Measurements from ENCODE around the gene TJP2. TPM values are rescaled to one million over a fixed set of nuclear protein-coding genes. Genes with fewer than 3 reads are reported as not detected.

TJP2 gene
- total RNA-seq, 1 experiment from 2014 or later = 2.3 TPM

DNA sequence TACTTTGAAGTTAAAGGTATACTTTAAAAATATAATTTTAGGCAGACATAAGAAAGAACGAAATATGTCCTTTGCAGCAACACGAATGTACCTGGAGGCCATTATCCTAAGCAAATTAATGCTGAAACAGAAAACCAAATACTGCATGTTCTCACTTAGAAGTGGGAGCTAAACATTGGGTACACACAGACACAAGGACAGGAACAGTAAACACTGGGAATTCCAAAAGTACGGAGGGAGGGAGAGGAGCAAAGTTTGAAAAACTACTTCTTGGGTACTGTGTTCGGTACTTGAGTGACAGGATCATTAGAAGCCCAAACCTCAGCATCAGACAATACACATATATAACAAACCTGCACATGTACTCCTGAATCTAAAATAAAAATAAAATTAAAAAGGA is 40.9 kb downstream of the TJP2 start:
- no peaks in the 10 kb centered on the region for H3K36me3 ChIP-seq (ENCODE audit: insufficient read depth, low read length)
- no peaks in the 10 kb centered on the region for H3K4me1 ChIP-seq (ENCODE audit: low read length)
- no peak overlapping the region for H2AFZ ChIP-seq (ENCODE audit: low read length)
- H3K27me3 ChIP-seq (ENCODE audit: low read length) = no peaks in the 10 kb centered on the region
- H3K27ac ChIP-seq (ENCODE audit: low read length) = no peak overlapping the region
- H3K9ac ChIP-seq (ENCODE audit: low read length) = no peak overlapping the region
- no peaks in the 10 kb centered on the region for H3K79me2 ChIP-seq (ENCODE audit: low read length)
- no peak for DNase-seq
- H3K4me3 ChIP-seq (ENCODE audit: low read length) = no peak overlapping the region
- H3K9me2 ChIP-seq (replicated peaks; ENCODE audit: insufficient read depth, low read length) = no peaks in the 10 kb centered on the region
- no peaks in the 10 kb centered on the region for H3K9me3 ChIP-seq (ENCODE audit: low read length)
- H4K20me1 ChIP-seq (ENCODE audit: insufficient read depth, low read depth, low read length) = no peaks in the 10 kb centered on the region
- no peak overlapping the region for H3K4me2 ChIP-seq (ENCODE audit: low read depth, low read length, poor library complexity, severe bottlenecking)

GRCh38 chr9:69215774-69216485 is 41.9 kb downstream of the TJP2 start:
- H3K4me1 ChIP-seq (ENCODE audit: low read length) = no peaks in the 10 kb centered on the region
- H3K79me2 ChIP-seq (ENCODE audit: low read length) = no peaks in the 10 kb centered on the region
- no peaks in the 10 kb centered on the region for H3K36me3 ChIP-seq (ENCODE audit: insufficient read depth, low read length)
- H3K9me2 ChIP-seq (replicated peaks; ENCODE audit: insufficient read depth, low read length) = no peaks in the 10 kb centered on the region
- no peak overlapping the region for H3K9ac ChIP-seq (ENCODE audit: low read length)
- H3K4me3 ChIP-seq (ENCODE audit: low read length) = no peak overlapping the region
- H3K27ac ChIP-seq (ENCODE audit: low read length) = no peak overlapping the region
- H2AFZ ChIP-seq (ENCODE audit: low read length) = no peak overlapping the region
- no peak overlapping the region for H3K4me2 ChIP-seq (ENCODE audit: low read depth, low read length, poor library complexity, severe bottlenecking)
- no peaks in the 10 kb centered on the region for H3K27me3 ChIP-seq (ENCODE audit: low read length)
- H3K9me3 ChIP-seq (ENCODE audit: low read length) = no peaks in the 10 kb centered on the region
- no peaks in the 10 kb centered on the region for H4K20me1 ChIP-seq (ENCODE audit: insufficient read depth, low read depth, low read length)
- DNase-seq = no peak

DNA sequence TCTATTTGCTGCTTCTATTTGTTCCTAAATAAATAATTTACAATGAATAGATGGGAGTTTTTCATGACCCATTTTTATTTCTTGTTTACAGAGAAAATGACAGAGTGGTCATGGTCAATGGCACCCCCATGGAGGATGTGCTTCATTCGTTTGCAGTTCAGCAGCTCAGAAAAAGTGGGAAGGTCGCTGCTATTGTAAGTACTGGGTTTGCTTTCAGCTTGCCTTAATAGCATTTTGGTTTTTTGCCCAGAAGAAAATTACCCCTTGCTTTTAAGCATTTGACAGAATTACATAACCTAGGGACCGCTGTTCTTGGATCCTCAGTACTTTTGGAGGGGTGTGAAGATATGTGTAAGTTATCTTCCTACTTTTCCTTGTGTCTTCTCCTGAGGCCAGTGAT is 44.1 kb downstream of the TJP2 start:
- Histone ChIP-seq H2AFZ (ENCODE audit: low read length) (no peak overlapping the region), H3K27me3 (ENCODE audit: low read length) (no peaks in the 10 kb centered on the region), H3K79me2 (ENCODE audit: low read length) (no peaks in the 10 kb centered on the region), H3K27ac (ENCODE audit: low read length) (no peak overlapping the region), H3K4me2 (ENCODE audit: low read depth, low read length, poor library complexity, severe bottlenecking) (no peak overlapping the region), H3K4me3 (ENCODE audit: low read length) (no peak overlapping the region), H3K9me2 (replicated peaks; ENCODE audit: insufficient read depth, low read length) (no peaks in the 10 kb centered on the region), H3K9ac (ENCODE audit: low read length) (no peak overlapping the region), H3K36me3 (ENCODE audit: insufficient read depth, low read length) (no peaks in the 10 kb centered on the region), H4K20me1 (ENCODE audit: insufficient read depth, low read depth, low read length) (no peaks in the 10 kb centered on the region), H3K4me1 (ENCODE audit: low read length) (no peaks in the 10 kb centered on the region), H3K9me3 (ENCODE audit: low read length) (no peaks in the 10 kb centered on the region)
- no peak for DNase-seq

GRCh38 chr9:69221036-69221435 is 47.0 kb downstream of the TJP2 start:
- H3K4me2 ChIP-seq (ENCODE audit: low read depth, low read length, poor library complexity, severe bottlenecking) = no peak overlapping the region
- no peaks in the 10 kb centered on the region for H3K36me3 ChIP-seq (ENCODE audit: insufficient read depth, low read length)
- no peak overlapping the region for H3K4me3 ChIP-seq (ENCODE audit: low read length)
- H3K27me3 ChIP-seq (ENCODE audit: low read length) = no peaks in the 10 kb centered on the region
- no peaks in the 10 kb centered on the region for H4K20me1 ChIP-seq (ENCODE audit: insufficient read depth, low read depth, low read length)
- no peak overlapping the region for H2AFZ ChIP-seq (ENCODE audit: low read length)
- H3K9me3 ChIP-seq (ENCODE audit: low read length) = no peaks in the 10 kb centered on the region
- H3K9me2 ChIP-seq (replicated peaks; ENCODE audit: insufficient read depth, low read length) = no peaks in the 10 kb centered on the region
- no peak for DNase-seq
- no peaks in the 10 kb centered on the region for H3K4me1 ChIP-seq (ENCODE audit: low read length)
- no peak overlapping the region for H3K27ac ChIP-seq (ENCODE audit: low read length)
- no peak overlapping the region for H3K9ac ChIP-seq (ENCODE audit: low read length)
- no peaks in the 10 kb centered on the region for H3K79me2 ChIP-seq (ENCODE audit: low read length)

- Histone ChIP-seq H3K4me3 (ENCODE audit: low read length) (no peak overlapping the region), H3K27ac (ENCODE audit: low read length) (no peak overlapping the region), H3K79me2 (ENCODE audit: low read length) (no peaks in the 10 kb centered on the region), H3K4me1 (ENCODE audit: low read length) (no peaks in the 10 kb centered on the region), H4K20me1 (ENCODE audit: insufficient read depth, low read depth, low read length) (no peaks in the 10 kb centered on the region), H2AFZ (ENCODE audit: low read length) (no peak overlapping the region), H3K36me3 (ENCODE audit: insufficient read depth, low read length) (no peaks in the 10 kb centered on the region), H3K4me2 (ENCODE audit: low read depth, low read length, poor library complexity, severe bottlenecking) (no peak overlapping the region), H3K9me3 (ENCODE audit: low read length) (no peaks in the 10 kb centered on the region), H3K9ac (ENCODE audit: low read length) (no peak overlapping the region), H3K27me3 (ENCODE audit: low read length) (no peaks in the 10 kb centered on the region), H3K9me2 (replicated peaks; ENCODE audit: insufficient read depth, low read length) (no peaks in the 10 kb centered on the region)
- no peak for DNase-seq
Observed at GRCh38 chr9:69222970-69223369, 48.9 kb downstream of the TJP2 start.

GRCh38 chr9:69223605-69224004 is 49.5 kb downstream of the TJP2 start:
- no peaks in the 10 kb centered on the region for H3K4me1 ChIP-seq (ENCODE audit: low read length)
- H3K36me3 ChIP-seq (ENCODE audit: insufficient read depth, low read length) = no peaks in the 10 kb centered on the region
- no peaks in the 10 kb centered on the region for H3K9me2 ChIP-seq (replicated peaks; ENCODE audit: insufficient read depth, low read length)

DNA sequence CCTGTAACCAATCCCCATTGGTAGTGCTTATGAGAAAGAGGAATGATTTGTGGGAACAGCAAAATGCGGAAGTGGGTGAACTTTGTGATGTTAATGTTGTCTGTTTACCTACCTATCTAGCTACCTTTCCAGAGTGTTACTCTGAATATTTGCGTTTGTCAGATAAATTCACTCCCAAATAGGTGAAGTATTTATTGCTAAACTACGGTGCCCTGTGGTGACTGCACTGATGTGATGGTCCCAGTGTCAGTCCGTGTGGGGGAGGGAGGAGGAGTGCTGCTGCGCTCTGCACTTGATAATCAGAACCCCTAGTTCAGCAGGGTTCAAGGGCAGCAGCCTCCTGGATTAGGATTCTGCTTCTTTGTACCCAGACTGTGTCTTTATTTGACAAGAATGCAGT is 55.3 kb downstream of the TJP2 start:
- H4K20me1 ChIP-seq (ENCODE audit: insufficient read depth, low read depth, low read length) = no peaks in the 10 kb centered on the region
- no peaks in the 10 kb centered on the region for H3K36me3 ChIP-seq (ENCODE audit: insufficient read depth, low read length)
- no peaks in the 10 kb centered on the region for H3K9me2 ChIP-seq (replicated peaks; ENCODE audit: insufficient read depth, low read length)
- no peak overlapping the region for H3K9ac ChIP-seq (ENCODE audit: low read length)
- H2AFZ ChIP-seq (ENCODE audit: low read length) = no peak overlapping the region
- H3K4me1 ChIP-seq (ENCODE audit: low read length) = no peaks in the 10 kb centered on the region
- no peaks in the 10 kb centered on the region for H3K79me2 ChIP-seq (ENCODE audit: low read length)
- no peak overlapping the region for H3K27ac ChIP-seq (ENCODE audit: low read length)
- no peaks in the 10 kb centered on the region for H3K27me3 ChIP-seq (ENCODE audit: low read length)
- DNase-seq = no peak
- no peak overlapping the region for H3K4me3 ChIP-seq (ENCODE audit: low read length)
- H3K4me2 ChIP-seq (ENCODE audit: low read depth, low read length, poor library complexity, severe bottlenecking) = no peak overlapping the region
- H3K9me3 ChIP-seq (ENCODE audit: low read length) = no peaks in the 10 kb centered on the region

More at GRCh38 chr9:69223605-69224004, 49.5 kb downstream of the TJP2 start:
- Histone ChIP-seq H2AFZ (ENCODE audit: low read length) (no peak overlapping the region), H3K9me3 (ENCODE audit: low read length) (no peaks in the 10 kb centered on the region), H3K27me3 (ENCODE audit: low read length) (no peaks in the 10 kb centered on the region), H3K27ac (ENCODE audit: low read length) (no peak overlapping the region), H4K20me1 (ENCODE audit: insufficient read depth, low read depth, low read length) (no peaks in the 10 kb centered on the region), H3K79me2 (ENCODE audit: low read length) (no peaks in the 10 kb centered on the region), H3K9ac (ENCODE audit: low read length) (no peak overlapping the region), H3K4me2 (ENCODE audit: low read depth, low read length, poor library complexity, severe bottlenecking) (no peak overlapping the region), H3K4me3 (ENCODE audit: low read length) (no peak overlapping the region)
- peak; percentile 58 for DNase-seq

- Histone ChIP-seq H2AFZ (ENCODE audit: low read length) (no peak overlapping the region), H3K9ac (ENCODE audit: low read length) (no peak overlapping the region), H4K20me1 (ENCODE audit: insufficient read depth, low read depth, low read length) (no peaks in the 10 kb centered on the region), H3K27ac (ENCODE audit: low read length) (no peak overlapping the region), H3K36me3 (ENCODE audit: insufficient read depth, low read length) (no peaks in the 10 kb centered on the region), H3K27me3 (ENCODE audit: low read length) (no peaks in the 10 kb centered on the region), H3K4me2 (ENCODE audit: low read depth, low read length, poor library complexity, severe bottlenecking) (no peak overlapping the region), H3K9me3 (ENCODE audit: low read length) (no peaks in the 10 kb centered on the region), H3K9me2 (replicated peaks; ENCODE audit: insufficient read depth, low read length) (no peaks in the 10 kb centered on the region), H3K4me3 (ENCODE audit: low read length) (no peak overlapping the region), H3K4me1 (ENCODE audit: low read length) (peaks cover 5% of the 10 kb centered on the region), H3K79me2 (ENCODE audit: low read length) (no peaks in the 10 kb centered on the region)
- no peak for DNase-seq
Observed at GRCh38 chr9:69232135-69232534, 58.1 kb downstream of the TJP2 start.
